ENCODE data around the gene NRAP.

NRAP gene, protein sequence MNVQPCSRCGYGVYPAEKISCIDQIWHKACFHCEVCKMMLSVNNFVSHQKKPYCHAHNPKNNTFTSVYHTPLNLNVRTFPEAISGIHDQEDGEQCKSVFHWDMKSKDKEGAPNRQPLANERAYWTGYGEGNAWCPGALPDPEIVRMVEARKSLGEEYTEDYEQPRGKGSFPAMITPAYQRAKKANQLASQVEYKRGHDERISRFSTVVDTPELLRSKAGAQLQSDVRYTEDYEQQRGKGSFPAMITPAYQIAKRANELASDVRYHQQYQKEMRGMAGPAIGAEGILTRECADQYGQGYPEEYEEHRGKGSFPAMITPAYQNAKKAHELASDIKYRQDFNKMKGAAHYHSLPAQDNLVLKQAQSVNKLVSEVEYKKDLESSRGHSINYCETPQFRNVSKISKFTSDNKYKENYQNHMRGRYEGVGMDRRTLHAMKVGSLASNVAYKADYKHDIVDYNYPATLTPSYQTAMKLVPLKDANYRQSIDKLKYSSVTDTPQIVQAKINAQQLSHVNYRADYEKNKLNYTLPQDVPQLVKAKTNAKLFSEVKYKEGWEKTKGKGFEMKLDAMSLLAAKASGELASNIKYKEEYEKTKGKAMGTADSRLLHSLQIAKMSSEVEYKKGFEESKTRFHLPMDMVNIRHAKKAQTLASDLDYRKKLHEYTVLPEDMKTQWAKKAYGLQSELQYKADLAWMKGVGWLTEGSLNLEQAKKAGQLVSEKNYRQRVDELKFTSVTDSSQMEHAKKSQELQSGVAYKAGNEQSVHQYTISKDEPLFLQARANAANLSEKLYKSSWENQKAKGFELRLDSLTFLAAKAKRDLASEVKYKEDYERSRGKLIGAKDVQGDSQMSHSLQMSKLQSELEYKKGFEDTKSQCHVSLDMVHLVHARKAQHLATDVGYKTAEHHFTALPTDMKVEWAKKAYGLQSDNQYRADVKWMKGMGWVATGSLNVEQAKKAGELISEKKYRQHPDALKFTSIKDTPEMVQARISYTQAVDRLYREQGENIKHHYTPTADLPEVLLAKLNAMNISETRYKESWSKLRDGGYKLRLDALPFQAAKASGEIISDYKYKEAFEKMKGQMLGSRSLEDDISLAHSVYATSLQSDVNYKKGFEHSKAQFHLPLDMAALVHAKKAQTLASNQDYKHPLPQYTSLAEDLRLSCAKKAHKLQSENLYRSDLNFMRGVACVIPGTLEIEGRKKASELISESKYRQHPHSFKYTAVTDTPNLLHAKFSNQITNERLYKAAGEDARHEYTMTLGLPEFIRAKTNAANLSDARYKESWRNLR (N-terminal part only)

DNA sequence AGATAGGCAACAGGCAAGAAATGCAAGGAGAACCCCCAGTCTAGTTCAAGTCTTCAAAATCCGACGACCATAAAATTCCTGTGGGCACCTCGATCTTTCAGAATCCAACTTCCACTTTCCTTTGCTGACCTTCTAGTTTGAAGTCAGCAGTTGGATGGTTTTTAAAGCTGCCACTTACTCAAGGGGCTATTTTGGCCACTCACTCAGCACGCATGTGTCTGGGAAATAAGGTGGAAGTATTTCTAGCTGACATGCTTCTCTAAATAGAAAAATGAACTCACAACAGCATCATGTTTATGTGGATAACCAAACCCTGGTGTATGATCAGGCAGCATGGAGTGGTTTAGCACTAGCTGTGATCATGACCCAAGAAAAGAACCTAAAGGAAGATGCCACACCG lies at the start of gene NRAP:
Gene NRAP (minus strand): TSS at position 134 of the 400 bp plus-strand sequence. CDS start 159 bp downstream, outside the sequence.
- no peak for DNase-seq

DNA sequence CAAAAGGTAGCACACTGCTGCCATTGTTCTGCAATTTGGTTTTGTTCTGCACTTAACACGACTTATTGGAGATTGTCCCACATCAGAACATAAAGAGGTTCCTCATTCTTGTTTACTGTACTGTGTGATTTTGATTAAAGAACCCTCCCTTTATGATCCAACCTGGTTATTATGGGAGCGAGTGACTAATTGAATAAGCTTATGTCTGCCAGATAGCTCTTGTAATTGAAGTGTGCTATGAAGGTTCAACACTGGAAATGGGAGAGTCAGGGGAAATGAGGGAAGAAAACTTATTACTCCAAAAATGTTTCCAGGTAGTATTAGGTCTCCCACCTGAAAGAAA lies 49.8 kb upstream of the NRAP start:
- no peak for DNase-seq

DNA sequence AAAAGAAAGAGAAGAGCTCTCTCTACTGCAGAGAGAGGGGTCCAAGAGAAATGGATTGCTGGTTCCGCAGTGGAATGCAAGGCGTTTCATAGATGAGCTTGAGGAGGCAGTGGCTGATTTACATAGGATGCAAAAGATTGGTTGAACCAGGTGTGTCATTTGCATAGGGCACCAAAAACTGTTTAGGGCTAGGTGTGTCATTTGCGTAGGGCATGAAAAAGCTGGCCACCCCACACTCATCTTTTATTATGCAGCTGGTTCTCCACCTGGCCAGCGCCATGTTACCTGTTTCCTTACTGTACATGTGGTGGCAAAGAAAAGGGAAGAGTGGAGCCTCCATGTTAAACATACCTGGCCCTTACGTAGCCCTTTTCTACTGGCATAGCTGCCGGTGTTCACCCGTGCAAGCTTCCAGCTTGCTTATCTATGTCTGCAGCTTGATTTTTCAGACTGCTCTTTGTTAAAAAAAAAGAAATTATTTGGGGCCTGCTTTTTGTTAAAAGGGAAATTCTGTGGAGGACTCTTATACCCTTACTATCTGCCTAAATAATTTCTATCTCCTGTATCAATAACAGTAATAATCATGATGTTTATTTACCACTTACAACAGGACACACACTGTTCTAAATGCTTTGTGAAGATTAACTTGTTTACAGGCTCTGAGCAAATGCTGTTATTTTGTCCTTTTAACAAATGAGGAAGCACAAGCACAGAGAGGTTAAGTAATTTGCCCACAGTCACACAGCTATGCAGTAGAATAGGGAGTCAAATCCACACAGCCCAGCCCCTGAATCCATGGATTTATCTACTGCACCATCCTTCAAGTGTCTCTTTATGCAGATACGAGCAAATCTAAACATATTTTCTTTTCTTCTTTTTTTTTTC lies 49.2 kb upstream of the NRAP start:
- no peak for DNase-seq

DNA sequence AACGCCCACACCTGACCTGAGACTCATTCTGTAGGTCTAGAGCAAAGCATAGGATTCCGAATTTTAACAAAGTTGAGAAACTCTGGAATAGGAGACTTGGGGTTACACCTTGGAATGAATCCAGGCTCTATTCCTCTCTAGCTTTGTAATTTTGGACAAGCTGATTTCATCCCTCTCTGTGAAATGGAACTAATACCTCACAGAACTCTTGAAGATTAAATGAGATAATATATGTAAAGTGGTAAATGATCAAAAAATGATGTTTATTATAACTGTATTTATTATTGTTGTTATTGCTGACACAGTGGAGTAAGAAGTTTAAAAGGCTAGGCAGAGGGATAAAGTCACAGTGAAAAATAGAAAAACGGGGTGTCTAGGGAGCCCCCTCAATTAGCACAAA lies 48.2 kb upstream of the NRAP start:
- no peak for DNase-seq

DNA sequence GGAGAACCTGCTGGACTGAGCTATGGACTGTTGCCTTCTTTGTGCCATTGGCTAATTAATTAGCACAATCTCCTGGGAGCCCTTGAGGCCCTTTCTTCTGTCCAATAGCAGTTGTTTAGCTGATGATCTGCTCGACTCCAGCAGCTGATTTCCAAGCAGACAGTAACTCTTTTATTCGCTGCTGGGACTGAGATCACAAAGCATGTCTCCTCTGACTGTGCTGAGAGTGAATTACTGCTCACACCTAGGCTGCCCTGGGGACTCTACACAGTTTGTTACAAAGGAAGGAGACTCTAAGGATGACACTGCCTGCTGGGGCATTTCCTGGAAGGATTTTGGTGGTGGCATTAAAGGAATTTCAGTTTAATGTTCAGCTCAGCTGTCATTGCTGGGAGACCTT lies 47.3 kb upstream of the NRAP start:
- DNase-seq = no peak

DNA sequence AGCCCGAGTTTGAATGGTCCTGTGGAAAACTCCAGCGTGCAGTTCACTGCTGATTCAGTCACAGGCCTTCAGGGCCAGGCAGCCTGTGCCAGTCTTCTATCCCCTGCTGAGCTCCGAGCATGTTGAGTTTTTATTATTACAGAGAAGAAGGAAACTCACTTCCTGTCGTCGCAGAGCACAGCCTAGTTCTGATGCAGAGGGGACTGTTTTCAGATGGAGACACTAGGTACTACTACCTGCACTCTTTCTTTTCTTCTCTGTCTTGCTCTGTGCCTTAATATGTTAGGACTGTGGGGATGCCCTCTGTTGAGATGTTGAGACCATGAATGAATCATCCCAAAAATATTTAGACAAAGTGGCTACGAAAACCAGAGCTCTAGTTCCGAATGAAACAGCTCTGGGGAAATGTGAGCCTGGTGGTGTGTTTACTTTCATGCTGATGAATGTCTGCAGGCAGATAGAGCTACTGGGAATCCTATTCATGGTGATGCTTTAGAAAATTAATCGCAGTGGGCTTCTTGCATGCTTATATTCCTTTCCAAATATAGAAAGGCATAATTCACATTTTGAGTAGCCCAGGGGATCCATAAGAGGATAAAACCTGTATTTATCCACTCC lies 45.5 kb upstream of the NRAP start:
- DNase-seq = no peak

DNA sequence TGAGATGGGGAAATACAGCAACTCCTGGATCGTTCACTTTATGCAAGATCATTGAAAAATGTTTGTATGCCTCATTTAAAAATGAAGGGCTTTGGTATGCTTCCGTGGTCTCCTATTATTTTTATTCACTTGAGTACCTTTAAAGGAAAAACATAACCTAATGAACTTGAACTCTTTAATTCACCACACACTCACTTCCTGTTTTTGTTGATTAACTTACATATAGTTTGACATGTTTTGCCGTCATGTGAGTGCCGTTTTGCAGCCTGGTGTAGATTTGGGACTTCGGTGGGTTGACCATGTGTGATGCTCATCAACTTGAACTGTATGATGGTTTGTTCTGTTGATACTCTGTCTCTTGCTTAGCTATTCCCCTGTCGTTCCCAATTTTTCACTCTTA lies 44.8 kb upstream of the NRAP start:
- no peak for DNase-seq

DNA sequence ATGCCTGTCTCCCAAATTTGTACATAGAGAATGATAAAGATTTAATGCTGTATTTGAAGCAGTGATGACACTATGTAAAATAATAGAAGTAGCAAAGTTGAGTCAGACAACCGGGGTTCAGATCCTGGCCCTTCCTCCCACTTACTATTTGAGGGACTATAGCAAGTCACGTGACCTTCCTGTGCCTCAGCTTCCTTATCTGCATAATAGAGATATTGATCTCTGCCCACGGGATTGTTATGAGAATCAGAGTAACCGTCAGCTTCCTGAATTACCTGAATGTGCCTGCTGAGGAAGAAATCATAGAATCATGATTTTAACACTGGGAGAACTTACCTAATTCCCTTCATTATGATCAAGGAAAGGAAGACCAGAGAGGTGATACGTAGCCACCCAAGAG lies 42.8 kb upstream of the NRAP start:
- no peak for DNase-seq

DNA sequence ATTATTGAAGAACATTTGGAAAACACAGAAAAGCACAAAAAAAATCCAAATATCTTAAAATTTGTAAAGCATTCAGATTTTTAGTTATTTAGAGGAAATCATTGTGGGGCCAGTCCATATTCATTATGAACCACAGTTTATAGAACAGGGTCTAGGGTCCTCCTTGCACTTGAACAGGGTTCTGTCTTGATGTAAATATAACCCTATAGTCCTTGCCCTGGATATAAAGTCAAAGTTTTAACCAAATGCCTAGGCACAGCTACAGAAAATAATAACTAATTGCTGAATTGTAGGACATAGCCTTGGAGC lies 41.5 kb upstream of the NRAP start:
- no peak for DNase-seq

DNA sequence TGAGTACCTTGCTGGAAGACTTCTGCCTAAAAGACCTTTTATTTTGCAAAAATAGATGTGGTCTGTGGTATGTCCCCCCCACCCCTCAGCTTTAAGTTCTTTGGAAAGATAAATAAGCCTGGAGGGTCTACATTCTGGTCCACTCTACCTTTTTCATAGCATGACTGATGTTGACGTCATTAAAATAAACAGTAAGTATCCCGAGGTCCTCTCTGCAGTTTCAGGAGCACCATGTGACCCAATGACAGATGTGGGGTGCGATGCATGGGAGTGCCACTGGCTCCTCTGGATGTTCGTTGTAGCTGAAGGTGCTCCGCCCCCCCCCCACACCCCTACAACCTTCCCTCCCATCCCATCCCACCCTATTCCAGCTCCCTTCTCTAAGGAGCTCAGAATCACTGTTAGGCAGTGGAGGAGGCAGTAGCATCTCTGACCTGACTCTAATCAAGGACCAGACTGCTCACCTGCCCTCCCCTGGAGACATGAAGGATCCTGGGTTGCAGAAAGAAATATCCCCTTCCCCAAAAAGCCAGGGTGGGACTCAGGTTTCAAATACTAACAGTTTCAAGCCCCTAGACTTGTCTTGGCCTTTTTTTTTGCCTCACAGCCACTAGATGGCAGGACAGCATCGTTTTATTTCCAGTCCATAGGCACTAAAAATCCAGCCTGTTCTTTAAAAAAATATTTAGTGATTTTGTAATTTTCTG lies 40.9 kb upstream of the NRAP start:
- DNase-seq = peak; percentile 24

DNA sequence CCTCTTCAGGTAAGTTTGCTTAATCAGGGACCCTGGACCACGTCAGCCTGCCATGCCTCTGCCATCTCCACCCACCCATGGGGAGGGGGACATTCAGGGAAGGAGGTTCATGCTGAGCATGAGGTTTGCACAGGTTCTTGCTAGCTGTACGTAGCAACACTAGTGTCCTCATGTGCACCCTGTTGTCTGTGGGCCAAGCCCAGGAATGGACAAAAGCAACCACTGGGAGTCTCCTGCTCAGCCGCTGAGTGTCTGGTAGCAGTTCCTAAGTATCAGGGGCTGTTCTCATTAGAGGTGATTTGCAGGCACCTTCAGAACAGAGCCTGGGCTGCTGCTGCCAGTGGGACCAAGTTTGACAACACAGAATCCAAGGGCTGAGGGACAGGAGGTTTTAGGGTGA lies 33.8 kb upstream of the NRAP start:
- no peak for DNase-seq

DNA sequence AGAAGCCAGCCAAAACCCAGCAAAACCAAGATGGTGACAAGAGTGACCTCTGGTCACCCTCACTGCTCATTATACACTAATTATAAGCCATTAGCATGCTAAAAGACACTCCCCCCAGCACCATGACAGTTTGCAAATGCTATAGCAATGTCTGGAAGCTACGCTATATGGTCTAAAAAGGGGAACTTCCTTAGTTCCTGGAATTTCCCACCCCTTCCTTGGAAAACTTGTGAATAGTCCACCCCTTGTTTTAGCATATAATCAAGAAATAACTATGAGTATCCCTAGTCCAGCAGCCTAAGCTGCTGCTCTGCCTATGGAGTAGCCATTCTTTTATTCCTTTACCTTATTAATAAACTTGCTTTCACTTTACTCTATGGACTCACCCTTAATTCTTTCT lies 31.9 kb upstream of the NRAP start:
- no peak for DNase-seq

DNA sequence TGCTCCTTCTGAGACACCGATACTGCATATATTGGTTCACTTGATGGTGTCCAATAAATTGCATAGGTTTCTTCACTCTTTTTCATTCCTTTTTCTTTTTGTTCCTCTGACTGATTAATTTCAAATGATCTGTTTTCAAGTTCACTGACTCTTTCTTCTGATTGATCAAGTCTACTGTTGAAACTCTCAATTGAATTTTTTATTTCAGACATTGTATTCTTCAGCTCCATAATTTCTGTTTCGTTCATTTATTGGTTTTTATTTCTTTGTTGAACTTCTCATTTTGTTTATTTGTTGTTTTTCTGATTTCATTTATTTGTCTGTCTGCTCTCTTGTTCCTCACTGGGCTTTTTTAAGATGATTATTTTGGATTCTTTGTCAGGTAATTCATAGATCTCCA lies 29.5 kb upstream of the NRAP start:
- no peak for DNase-seq

DNA sequence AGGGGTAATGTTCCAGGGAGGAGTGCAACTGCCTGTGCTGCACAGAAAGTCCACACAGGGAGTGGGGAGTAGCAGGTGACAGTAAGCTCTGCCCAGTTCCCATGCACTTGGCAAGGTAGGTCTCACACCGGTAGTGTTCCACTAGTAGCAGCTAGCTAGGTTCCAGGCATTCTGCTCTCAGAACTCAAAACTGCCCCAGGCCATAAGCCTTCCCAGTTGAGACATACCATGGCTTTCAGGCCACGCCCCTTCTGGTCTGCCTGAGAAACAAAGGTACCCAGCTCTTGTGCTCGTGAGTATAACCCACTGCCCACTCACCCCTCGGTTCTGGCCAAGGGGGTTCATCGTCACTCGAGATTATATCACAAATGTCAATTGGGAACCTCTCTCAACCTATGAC lies 28.4 kb upstream of the NRAP start:
- no peak for DNase-seq

DNA sequence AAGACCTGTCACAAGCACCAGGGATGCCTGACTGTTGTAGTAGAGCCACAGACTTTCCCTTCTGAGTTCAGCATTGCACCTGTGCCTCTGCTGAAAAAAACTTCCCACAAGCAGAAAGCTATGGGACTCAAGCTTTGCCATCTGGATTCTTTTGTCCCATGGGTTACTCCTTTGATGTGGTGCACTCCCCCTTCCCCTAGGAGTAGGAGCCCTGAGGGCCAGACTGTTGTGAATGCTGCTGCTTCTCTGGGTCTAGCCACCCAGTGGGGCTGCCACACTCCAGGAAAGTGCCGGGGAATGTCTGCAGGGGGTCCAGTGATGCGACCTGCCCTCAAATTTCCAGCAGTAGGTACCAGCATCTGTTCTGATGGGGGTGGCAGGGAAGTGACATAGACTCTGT lies 27.5 kb upstream of the NRAP start:
- no peak for DNase-seq

DNA sequence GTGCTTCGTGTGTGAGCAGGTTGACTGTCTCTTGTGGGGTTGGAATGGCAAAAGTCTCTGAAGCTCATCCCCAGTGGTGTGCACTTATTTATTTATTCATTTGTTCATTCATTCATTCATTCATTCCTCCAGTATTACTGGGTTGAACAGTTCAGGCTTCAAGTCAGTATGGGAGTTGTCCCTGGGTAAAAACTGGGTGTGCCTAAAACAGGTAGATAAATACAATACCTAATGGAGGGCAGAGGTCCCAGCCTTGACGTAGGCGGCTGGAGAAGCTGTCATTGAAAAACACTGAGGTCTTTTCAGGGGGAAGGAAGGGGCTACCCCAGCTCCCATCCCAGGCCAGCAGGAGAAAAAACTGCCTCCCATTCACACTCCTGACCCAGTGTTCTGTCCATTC lies 26.9 kb upstream of the NRAP start:
- DNase-seq = no peak

DNA sequence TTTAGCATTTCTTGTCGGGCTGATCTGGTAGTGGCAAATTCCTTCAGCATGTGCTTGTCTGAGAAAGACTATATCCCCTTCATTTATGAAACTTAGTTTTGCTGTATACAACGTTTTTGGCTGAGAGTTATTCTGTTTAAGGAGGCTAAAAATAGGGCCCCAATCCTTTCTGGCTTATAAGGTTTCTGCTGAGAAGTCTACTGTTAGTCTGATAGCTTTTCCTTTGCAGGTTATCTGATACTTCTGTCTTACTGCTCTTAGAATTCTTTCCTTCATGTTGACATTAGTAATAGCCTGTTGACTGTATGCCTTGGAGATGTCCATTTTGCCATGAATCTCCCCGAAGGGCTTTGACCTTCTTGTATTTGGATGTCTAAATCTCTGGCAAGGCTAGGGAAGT lies 25.7 kb upstream of the NRAP start:
- DNase-seq = no peak

DNA sequence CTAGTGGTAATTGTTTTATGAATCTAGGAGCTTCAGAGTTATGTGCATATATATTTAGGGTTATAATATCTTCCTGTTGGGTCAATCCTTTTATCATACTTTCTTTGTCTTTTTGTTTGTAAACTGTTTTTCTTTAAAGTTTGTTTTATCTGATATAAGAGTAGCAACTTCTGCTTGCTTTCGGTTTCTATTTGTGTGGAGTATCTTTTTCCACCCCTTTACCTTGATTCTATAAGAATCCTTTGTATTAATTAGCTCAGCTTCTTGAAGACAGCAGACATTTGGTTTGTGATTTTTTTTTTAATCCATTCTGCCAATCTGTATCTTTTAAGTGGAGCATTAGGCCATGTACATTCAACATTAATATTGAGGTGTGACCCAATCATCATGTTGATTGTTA lies 25.2 kb upstream of the NRAP start:
- peak; percentile 20 for DNase-seq

DNA sequence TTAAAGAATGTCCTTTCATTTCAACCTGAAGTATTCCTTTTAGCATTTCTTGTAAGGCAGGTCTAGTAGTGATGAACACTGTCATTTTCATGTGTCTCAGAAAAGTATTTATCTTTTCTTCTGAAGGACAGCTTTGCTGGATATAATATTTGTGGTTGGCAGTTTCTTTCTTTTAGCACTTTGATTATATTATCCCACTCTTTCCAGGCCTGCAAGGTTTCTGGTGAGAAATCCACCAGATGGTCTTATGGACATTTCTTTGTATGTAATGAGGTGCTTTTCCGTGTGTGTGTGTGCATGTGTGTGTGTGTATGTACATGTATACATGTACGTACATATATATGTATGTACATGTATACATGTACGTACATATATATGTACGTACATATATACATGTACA lies 23.2 kb upstream of the NRAP start:
- no peak for DNase-seq

DNA sequence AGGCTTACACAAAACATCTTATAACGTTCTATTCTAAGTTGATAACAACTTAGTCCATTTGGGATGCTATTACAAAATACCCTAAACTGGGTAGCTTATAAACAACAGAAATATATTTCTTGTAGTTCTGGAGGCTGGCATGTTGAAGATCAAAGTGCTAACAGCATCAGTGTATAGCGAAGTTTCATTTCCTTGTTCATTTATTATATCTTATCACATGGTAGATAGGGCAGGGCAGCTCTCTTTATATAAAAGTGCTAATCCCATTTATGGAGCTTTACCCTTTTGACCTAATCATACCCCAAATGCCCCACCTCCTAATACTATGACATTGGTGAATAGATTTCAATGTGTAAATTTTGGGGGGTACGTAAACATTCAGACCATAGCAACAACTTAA lies 22.2 kb upstream of the NRAP start:
- no peak for DNase-seq

DNA sequence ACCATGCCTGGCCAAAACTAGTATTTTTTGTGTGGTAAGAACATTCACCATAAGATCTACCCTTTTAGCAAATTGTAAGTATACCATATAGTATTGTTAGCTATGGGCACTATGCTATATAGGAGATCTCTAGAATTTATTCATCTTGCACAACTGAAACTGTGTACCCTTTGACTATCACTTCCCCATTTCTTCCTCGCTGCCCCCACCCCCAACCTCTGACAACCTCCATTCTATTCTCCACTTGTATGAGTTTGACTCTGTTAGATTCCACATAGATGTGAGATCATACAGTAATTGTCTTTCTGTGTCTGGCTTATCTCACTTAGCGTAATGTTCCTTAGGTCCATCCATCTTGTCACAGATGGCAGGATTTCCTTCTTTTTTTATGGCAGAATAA lies 19.5 kb upstream of the NRAP start:
- no peak for DNase-seq
